T-helper 17 cell (primary cell): ENCODE data around the gene BTBD16. TPM values are rescaled to one million over a fixed set of nuclear protein-coding genes. Genes with fewer than 3 reads are reported as not detected.

Source experiments
- ATAC-seq: fragments of 150-1000 bp; cut with Tn5 transposase; 2 replicates; pipeline ENCODE4 v1.10.0; 2021; ENCODE audit warnings: mild to moderate bottlenecking, moderate library complexity
- DNase-seq, 3 donors: peaks; one replicate each; pipeline versions ENCODE4 v3.0.0 to v3.0.0-alpha.2; 2020 to 2021
- H3K9me3 ChIP-seq: one replicate; pipeline ENCODE4 v1.7.0; 2013; ENCODE audit warnings: low read length, mild to moderate bottlenecking; ENCODE audit not compliant: control insufficient read depth, poor library complexity, severe bottlenecking
- H3K27ac Mint-ChIP-seq: one replicate; pipeline ENCODE4 v1.8.0; 2022; ENCODE audit warnings: mild to moderate bottlenecking, moderate library complexity, mixed read lengths
- H3K27me3 Mint-ChIP-seq: one replicate; pipeline ENCODE4 v1.8.0; 2022; ENCODE audit warnings: mixed read lengths
- H3K36me3 Mint-ChIP-seq: one replicate; pipeline ENCODE4 v1.8.0; 2022; ENCODE audit warnings: low read depth, mixed read lengths
- H3K4me1 Mint-ChIP-seq: one replicate; pipeline ENCODE4 v1.8.0; 2022; ENCODE audit warnings: mild to moderate bottlenecking, mixed read lengths
- H3K4me3 Mint-ChIP-seq: one replicate; pipeline ENCODE4 v1.8.0; 2022; ENCODE audit warnings: mild to moderate bottlenecking, moderate library complexity, mixed read lengths
- total RNA-seq, 4 donors: library from RNA in 2 of 4; stranded (reverse) in 2 of 4; gene quantifications; one replicate each; pipeline ENCODE4 v1.2.3 and lab custom pipeline; 2022 to 2026

BTBD16 gene
- total RNA-seq, 2 donors from 2014 or later, result not detected

- H3K36me3 Mint-ChIP-seq, result no peaks in the 10 kb centered on the region
- peaks cover 16% of the 10 kb centered on the region for H3K4me1 Mint-ChIP-seq
- DNase-seq, result no peak
- H3K27me3 Mint-ChIP-seq, result peaks cover 29% of the 10 kb centered on the region
- ATAC-seq, result no peak
- H3K4me3 Mint-ChIP-seq, result no peak overlapping the region
- no peaks in the 10 kb centered on the region for H3K9me3 ChIP-seq
- H3K27ac Mint-ChIP-seq, result no peak overlapping the region
These were observed 25.4 kb downstream of the BTBD16 start for GRCh38 chr10:122296363-122297120.

DNA sequence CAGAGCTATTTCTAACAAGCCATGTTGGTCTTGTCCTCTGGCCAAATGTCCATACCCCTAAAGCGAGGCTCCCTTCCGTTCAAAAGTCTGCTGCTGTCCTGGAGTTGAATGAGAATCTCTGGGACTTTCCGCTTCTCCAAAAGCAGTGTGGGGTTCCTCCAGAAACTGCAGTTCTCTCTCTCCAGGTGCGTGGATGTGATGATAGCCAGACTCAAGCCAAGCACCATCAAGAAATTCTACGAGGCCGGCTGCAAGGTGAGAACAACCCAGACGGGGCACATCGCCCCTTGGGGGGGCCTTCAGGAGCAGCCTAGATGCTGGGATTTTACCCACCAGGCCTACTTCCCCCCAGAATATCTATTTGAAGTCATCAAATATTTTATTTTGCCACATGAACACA is 26.5 kb downstream of the BTBD16 start:
- Mint-ChIP-seq H3K4me3 (no peak overlapping the region), H3K36me3 (no peaks in the 10 kb centered on the region), H3K27me3 (peaks cover 34% of the 10 kb centered on the region), H3K27ac (no peak overlapping the region), H3K4me1 (peaks cover 16% of the 10 kb centered on the region)
- H3K9me3 ChIP-seq, result no peaks in the 10 kb centered on the region
- DNase-seq, result no peak
- no peak for ATAC-seq

- H3K36me3 Mint-ChIP-seq, result no peaks in the 10 kb centered on the region
- H3K27ac Mint-ChIP-seq, result no peak overlapping the region
- DNase-seq, result no peak
- H3K9me3 ChIP-seq, result no peaks in the 10 kb centered on the region
- no peak for ATAC-seq
- peaks cover 34% of the 10 kb centered on the region for H3K27me3 Mint-ChIP-seq
- peaks cover 15% of the 10 kb centered on the region for H3K4me1 Mint-ChIP-seq
- no peak overlapping the region for H3K4me3 Mint-ChIP-seq
These were observed 27.1 kb downstream of the BTBD16 start for GRCh38 chr10:122298206-122298597.

DNA sequence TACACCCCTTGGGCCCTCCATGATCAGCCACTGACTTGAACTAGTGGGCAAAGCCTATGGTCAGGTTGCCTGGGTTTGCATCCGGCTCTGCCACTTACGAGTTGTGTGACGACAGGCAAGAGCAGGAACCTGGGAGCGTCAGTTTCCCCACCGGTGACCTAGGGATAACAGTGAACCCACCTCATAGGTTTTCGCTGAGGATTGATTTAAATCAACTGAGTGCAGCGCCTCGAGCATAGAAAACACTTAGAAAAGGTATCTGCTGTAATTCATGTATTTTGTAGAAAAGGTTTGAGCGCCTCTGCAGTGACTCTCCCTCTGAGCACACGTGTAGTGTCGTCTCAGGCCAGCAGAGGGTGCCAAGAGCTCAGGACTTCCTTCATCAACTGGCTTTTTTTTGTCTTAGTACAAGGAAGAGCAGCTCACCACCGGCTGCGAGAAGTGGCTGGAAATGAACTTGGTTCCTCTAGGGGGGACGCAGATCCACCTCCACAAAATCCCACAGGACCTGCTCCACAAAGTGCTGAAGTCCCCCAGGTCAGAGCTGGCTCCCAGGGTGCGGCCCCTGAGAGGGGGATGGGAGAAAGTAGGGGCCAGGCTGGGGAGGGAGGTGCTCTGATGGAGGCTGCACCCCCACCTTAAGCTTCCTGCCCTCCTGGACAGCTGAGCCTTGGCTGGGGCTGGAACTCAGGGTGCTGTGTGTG is 27.7 kb downstream of the BTBD16 start:
- peak; percentile 90 for ATAC-seq
- no peaks in the 10 kb centered on the region for H3K36me3 Mint-ChIP-seq
- H3K4me1 Mint-ChIP-seq, result peaks cover 13% of the 10 kb centered on the region
- H3K9me3 ChIP-seq, result no peaks in the 10 kb centered on the region
- DNase-seq, result peak; percentile 26 to 51 (median 44)
- H3K4me3 Mint-ChIP-seq, result no peak overlapping the region
- peaks cover 34% of the 10 kb centered on the region for H3K27me3 Mint-ChIP-seq
- no peak overlapping the region for H3K27ac Mint-ChIP-seq

DNA sequence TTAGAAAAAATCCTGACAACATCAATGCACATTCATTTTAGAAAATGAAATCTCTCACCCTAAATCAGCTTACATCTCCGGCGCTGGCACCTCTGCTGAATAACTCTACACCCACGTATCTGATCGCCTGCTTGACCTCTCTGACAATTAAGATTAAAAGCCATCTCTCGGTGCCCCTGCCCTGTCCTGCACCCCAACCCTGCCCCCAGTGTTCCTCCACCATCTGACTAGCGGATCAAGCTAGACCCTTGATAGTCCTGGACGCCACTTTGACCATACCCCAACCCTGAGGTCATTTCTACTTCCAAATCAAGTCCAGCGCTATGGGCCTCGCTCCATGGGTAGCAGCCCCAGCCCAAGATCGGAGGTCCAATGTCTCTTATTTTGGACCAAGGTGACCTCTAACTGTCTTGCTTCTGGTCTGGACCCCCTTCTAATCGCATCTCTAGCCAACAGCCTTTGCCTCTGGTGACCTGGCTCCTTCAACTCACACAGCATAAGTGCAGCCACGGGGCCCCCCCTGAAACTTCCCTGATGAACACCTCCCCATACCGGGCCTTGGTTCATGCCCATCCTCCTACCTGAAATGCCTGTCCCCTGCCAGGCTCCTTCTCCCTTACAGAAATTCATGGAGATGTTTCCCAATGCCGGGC is 28.5 kb downstream of the BTBD16 start:
- Mint-ChIP-seq H3K4me1 (peaks cover 13% of the 10 kb centered on the region), H3K36me3 (no peaks in the 10 kb centered on the region), H3K27me3 (peaks cover 34% of the 10 kb centered on the region), H3K4me3 (no peak overlapping the region), H3K27ac (no peak overlapping the region)
- ATAC-seq (no peak), DNase-seq (no peak)
- no peaks in the 10 kb centered on the region for H3K9me3 ChIP-seq

DNA sequence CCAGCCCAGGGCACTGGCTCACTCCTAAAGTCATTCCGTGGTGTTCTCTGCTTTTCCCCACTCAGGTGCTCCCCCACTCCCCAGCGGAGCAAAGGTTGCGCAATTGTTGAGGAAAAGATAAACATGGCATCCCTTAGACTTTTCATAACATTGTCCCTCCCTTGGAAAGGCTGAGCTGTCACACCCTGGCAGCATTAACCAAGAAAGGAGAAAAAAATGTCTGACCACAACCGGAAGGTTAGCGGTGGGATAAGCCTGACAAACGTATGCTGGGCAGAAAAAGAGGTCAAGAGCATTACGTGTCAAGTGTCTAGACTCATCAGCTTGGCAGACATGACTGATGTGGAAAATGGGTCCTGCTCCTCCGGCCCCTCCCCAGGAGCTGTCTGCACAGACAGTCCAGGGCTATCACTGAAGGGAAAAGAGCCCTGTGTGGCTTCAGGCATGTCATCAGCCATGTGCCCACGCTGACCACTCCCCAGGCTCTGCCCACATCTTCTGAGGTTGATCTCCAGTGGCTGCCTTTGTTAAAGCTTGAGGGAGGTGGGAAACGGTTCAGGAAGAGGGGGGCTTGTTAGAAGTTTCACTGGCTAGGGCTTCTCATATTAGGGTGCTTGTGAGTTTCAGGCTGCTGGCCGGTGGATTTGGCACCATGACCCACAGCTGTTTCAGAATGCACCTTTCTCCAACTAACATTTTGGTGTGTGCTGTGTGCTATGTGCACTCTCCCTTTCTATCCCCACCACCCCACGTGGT is 30.1 kb downstream of the BTBD16 start:
- ATAC-seq (no peak), DNase-seq (peak in 1 of 3 donors; percentile 36)
- Mint-ChIP-seq H3K36me3 (no peaks in the 10 kb centered on the region), H3K27ac (no peak overlapping the region), H3K4me3 (no peak overlapping the region), H3K27me3 (peaks cover 34% of the 10 kb centered on the region), H3K4me1 (peaks cover 5% of the 10 kb centered on the region)
- no peaks in the 10 kb centered on the region for H3K9me3 ChIP-seq

DNA sequence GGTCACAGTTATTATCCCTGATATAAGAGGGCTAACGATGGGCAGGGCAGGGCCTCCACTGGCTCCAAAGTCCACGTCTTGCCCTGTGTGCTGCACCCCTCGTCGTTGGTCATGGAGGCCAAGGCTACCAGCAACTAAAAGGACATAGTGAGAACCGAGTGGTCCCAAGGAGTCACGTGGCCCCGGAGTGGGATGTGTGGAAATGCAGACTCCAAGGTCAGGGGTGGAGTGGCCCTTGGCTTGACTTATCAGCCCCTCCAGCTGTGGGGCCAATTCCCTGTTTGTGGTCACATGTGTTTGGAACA is 30.7 kb downstream of the BTBD16 start:
- Mint-ChIP-seq H3K4me3 (no peak overlapping the region), H3K4me1 (peaks cover 5% of the 10 kb centered on the region), H3K27ac (no peak overlapping the region), H3K36me3 (no peaks in the 10 kb centered on the region), H3K27me3 (peaks cover 34% of the 10 kb centered on the region)
- H3K9me3 ChIP-seq, result no peaks in the 10 kb centered on the region
- no peak for ATAC-seq
- no peak for DNase-seq

DNA sequence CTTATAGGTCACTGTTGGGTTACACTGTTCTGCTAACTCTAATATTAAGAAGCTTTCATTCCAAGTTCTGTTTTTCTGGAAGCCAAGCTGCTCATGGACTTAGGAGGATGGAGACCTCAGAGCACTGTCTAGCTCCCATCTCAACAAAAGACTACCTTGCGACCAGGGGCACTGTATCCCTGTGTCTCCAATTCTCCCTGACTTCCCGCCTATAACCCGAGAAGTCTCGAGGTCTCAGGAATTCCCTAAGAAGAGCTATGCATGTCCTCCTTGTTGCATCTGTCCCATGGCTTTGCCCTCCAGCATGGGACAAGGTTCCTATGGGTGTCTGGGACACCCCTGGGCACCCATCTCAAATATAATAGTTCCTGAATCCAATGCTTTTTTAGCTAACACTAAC is 31.2 kb downstream of the BTBD16 start:
- Mint-ChIP-seq H3K27ac (no peak overlapping the region), H3K36me3 (no peaks in the 10 kb centered on the region), H3K27me3 (peaks cover 29% of the 10 kb centered on the region), H3K4me3 (no peak overlapping the region), H3K4me1 (peaks cover 5% of the 10 kb centered on the region)
- no peaks in the 10 kb centered on the region for H3K9me3 ChIP-seq
- no peak for ATAC-seq
- DNase-seq, result no peak

GRCh38 chr10:122303271-122304053 is 32.4 kb downstream of the BTBD16 start:
- Mint-ChIP-seq H3K4me1 (peaks cover 5% of the 10 kb centered on the region), H3K36me3 (no peaks in the 10 kb centered on the region), H3K27ac (no peak overlapping the region), H3K27me3 (peaks cover 23% of the 10 kb centered on the region), H3K4me3 (no peak overlapping the region)
- H3K9me3 ChIP-seq, result no peaks in the 10 kb centered on the region
- DNase-seq (no peak), ATAC-seq (no peak)

GRCh38 chr10:122304054-122304579 is 33.0 kb downstream of the BTBD16 start:
- no peak for DNase-seq
- no peak overlapping the region for H3K27ac Mint-ChIP-seq
- peaks cover 2% of the 10 kb centered on the region for H3K4me1 Mint-ChIP-seq
- no peak for ATAC-seq
- H3K27me3 Mint-ChIP-seq, result peaks cover 18% of the 10 kb centered on the region
- no peaks in the 10 kb centered on the region for H3K9me3 ChIP-seq
- no peaks in the 10 kb centered on the region for H3K36me3 Mint-ChIP-seq
- no peak overlapping the region for H3K4me3 Mint-ChIP-seq

GRCh38 chr10:122306282-122306681 is 35.2 kb downstream of the BTBD16 start:
- H3K9me3 ChIP-seq, result no peaks in the 10 kb centered on the region
- peaks cover 3% of the 10 kb centered on the region for H3K4me1 Mint-ChIP-seq
- no peak overlapping the region for H3K4me3 Mint-ChIP-seq
- ATAC-seq, result no peak
- H3K27ac Mint-ChIP-seq, result no peak overlapping the region
- H3K36me3 Mint-ChIP-seq, result no peaks in the 10 kb centered on the region
- DNase-seq, result no peak
- H3K27me3 Mint-ChIP-seq, result peaks cover 20% of the 10 kb centered on the region

DNA sequence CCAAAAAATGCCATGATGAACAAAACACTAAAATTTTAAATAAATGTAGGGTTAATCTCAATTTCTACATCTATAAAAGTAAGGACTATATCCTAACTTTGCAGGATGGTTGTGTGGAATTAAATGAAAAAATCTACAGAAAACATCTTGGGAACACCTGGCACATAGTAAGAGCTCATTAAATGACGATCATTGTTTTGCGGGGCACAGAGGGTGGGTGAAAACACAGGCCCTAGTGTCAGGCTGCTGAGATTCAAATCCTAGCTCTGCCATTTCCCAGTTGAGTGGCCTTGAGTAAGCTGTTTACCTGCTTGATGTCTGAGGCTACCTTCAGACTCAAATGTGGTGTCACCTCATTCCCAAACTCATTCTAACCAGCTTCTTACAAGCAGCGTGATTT is 35.6 kb downstream of the BTBD16 start:
- DNase-seq, result no peak
- ATAC-seq, result no peak
- H3K36me3 Mint-ChIP-seq, result no peaks in the 10 kb centered on the region
- peaks cover 24% of the 10 kb centered on the region for H3K27me3 Mint-ChIP-seq
- H3K4me1 Mint-ChIP-seq, result peaks cover 5% of the 10 kb centered on the region
- no peaks in the 10 kb centered on the region for H3K9me3 ChIP-seq
- H3K27ac Mint-ChIP-seq, result no peak overlapping the region
- H3K4me3 Mint-ChIP-seq, result no peak overlapping the region
